Measurements from ENCODE around the gene TTLL8.

The TTLL8 gene

DNA sequence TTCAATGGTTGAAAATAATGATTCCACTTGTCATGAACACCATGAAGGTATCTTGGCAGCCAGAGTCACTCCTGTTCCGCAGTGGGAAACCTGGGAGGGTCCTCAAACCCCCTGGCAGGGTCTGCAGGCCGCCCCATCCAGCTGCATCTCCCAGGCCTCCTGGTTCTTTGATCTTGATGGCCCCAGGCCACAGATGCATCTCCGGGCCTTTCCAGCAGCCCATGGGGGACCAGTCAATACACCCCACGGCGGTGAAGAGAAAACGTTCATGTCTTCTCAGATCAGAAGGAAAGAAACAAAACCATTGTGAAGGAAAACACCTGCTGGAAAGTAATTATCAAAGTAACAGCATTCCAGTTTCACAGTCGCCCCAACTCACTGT lies 1.8 kb upstream of the TTLL8 start:
- Histone ChIP-seq H3K9me3 (ENCODE audit: control insufficient read depth in 1 of 2, low read length in 2 of 2) (no peaks in the 10 kb centered on the region), H3K27me3 (ENCODE audit: low read depth, low read length) (peaks cover 18% of the 10 kb centered on the region), H3K4me1 (ENCODE audit: control insufficient read depth in 1 of 2, insufficient read depth in 2 of 2, low read length in 2 of 2) (peaks cover 0 to 17% of the 10 kb centered on the region in 2 donors), H3K4me3 (ENCODE audit: low read depth in 1 of 2, low read length in 2 of 2) (no peak overlapping the region), H3K36me3 (ENCODE audit: control insufficient read depth in 1 of 2, insufficient read depth in 2 of 2, low read length in 2 of 2) (no peaks in the 10 kb centered on the region), H3K27ac (ENCODE audit: low read length) (no peak overlapping the region)

DNA sequence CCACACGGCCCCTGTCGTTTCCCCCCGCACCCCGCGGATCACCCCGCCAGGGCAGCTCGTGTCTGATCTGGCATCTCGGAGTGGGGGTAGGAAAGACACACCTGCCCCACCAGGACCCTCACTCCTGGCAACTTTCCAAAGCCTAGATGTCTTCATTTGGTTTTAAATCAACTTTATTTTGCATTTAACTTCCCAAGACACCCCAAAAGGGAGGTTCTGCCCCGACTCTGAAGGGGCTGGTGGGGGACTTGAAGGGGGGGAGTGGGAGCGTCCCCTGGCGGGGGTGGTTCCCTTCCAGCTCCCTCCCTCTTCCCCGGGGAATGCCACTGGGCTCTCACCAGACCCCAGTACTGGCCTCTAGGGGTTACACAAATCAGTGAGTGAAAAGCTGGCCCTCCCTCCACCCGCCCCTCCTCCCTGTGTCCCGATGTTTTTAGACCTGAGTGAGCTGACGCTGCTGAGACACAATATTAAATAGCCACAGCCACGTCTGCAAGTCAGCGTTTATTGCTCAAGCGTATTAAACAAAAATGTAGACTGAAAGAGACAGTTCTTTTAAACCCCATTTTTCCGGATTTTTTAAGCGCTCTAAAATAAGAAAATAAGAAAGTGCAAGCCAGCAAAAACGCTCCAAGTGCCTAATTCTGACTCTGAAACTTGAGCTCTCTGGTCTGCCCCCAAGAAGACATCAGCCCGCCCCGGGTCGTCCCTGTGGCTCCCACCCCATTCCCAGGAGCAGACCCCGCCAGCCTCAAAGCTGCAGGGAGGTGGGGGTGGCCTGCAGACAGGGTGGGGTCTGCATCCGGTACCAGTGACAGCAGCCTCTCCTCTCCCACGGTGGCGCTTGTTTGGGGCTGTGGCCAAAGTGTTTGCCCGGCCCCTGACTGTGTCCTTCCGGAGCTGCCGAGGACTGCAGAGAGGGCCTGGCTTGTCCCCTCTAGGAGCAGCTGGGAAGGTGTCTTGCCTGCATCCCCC lies 1.1 kb upstream of the TTLL8 start:
- Histone ChIP-seq H3K27ac (ENCODE audit: low read length) (no peak overlapping the region), H3K4me3 (ENCODE audit: low read depth in 1 of 2, low read length in 2 of 2) (peak overlapping the region in 1 of 2 donors; percentile 19)

DNA sequence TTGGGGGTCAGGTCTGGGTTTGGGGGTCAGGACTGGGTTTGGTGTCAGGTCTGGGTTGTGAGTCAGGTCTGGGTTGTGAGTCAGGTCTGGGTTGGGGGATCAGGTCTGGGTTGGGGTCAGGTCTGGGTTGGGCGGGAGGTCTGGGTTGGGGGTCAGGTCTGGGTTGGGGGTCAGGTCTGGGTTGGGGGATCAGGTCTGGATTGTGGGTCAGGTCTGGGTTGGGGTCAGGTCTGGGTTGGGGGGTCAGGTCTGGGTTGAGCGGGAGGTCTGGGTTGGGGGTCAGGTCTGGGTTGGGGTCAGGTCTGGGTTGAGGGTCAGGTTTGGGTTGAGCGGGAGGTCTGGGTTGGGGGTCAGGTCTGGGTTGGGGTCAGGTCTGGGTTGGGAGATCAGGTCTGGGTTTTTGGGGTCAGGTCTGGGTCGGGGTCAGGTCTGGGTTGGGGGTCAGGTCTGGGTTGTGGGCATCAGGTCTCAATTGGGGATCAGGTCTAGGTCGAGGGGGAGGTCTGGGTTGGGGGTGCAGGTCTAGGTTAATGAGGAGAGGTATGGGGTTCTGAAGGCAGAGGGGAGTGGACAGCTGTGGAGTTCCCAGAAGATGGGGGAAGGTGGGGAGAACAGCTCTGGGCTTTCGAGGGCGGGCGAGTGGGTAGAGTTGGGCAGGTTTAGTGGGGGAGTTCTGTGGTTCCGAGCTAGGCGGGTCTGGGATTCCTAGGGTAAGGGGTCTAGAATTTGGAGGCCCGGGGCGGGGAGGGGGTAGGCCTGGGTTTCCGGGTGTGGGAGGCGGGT lies 629 bp downstream of the TTLL8 start:
- Histone ChIP-seq H3K27ac (ENCODE audit: low read length) (no peak overlapping the region), H3K9me3 (ENCODE audit: control insufficient read depth in 1 of 2, low read length in 2 of 2) (peaks cover 0 to 10% of the 10 kb centered on the region in 2 donors), H3K27me3 (ENCODE audit: low read depth, low read length) (peaks cover 18% of the 10 kb centered on the region), H3K36me3 (ENCODE audit: control insufficient read depth in 1 of 2, insufficient read depth in 2 of 2, low read length in 2 of 2) (no peaks in the 10 kb centered on the region), H3K4me1 (ENCODE audit: control insufficient read depth in 1 of 2, insufficient read depth in 2 of 2, low read length in 2 of 2) (peaks cover 0 to 17% of the 10 kb centered on the region in 2 donors), H3K4me3 (ENCODE audit: low read depth in 1 of 2, low read length in 2 of 2) (no peak overlapping the region)

More for the DNA sequence above, 1.1 kb upstream of the TTLL8 start:
- Histone ChIP-seq H3K36me3 (ENCODE audit: control insufficient read depth in 1 of 2, insufficient read depth in 2 of 2, low read length in 2 of 2) (no peaks in the 10 kb centered on the region), H3K27me3 (ENCODE audit: low read depth, low read length) (peaks cover 18% of the 10 kb centered on the region), H3K4me1 (ENCODE audit: control insufficient read depth in 1 of 2, insufficient read depth in 2 of 2, low read length in 2 of 2) (peaks cover 0 to 17% of the 10 kb centered on the region in 2 donors), H3K9me3 (ENCODE audit: control insufficient read depth in 1 of 2, low read length in 2 of 2) (peaks cover 0 to 3% of the 10 kb centered on the region in 2 donors)

DNA sequence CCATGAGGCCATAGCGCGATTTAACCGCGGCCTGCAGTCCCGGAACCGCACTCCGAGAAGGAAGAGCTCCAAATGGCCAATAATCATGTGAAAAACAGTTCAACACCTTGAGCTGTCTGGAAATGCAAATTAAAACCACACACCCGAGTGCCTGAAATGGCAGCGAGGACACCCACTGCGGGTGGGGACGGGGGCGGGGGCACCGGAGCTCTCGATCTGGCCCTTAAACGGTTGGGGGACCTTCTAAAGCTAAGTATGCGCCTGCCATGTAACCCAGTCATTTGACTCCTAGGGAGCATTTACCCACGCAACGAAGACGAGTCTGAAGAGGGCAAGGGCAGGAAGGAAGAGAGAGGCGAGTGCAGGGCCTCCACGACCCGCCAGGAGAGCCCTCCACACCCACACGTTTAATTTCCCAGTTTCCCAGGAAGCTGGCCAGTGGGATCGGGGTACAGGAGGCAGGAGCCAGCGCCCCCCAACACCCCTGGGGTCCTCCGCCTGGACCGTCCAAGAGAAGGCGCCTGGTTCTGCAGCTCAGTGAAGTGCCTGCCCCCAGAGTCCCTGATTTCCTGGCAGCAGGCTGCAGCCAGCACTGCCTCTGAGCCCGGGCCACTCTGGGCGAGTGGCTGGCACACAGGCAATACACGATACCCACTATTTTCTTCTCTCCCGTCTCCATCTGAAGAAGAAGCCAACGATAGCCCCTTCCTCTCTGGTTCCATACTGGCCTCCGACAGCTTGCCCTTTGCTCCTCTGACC lies 1.7 kb downstream of the TTLL8 start:
- Histone ChIP-seq H3K27ac (ENCODE audit: low read length) (no peak overlapping the region), H3K4me3 (ENCODE audit: low read depth in 1 of 2, low read length in 2 of 2) (no peak overlapping the region), H3K36me3 (ENCODE audit: control insufficient read depth in 1 of 2, insufficient read depth in 2 of 2, low read length in 2 of 2) (no peaks in the 10 kb centered on the region), H3K4me1 (ENCODE audit: control insufficient read depth in 1 of 2, insufficient read depth in 2 of 2, low read length in 2 of 2) (peaks cover 0 to 17% of the 10 kb centered on the region in 2 donors), H3K9me3 (ENCODE audit: control insufficient read depth in 1 of 2, low read length in 2 of 2) (peaks cover 0 to 10% of the 10 kb centered on the region in 2 donors), H3K27me3 (ENCODE audit: low read depth, low read length) (peaks cover 18% of the 10 kb centered on the region)

DNA sequence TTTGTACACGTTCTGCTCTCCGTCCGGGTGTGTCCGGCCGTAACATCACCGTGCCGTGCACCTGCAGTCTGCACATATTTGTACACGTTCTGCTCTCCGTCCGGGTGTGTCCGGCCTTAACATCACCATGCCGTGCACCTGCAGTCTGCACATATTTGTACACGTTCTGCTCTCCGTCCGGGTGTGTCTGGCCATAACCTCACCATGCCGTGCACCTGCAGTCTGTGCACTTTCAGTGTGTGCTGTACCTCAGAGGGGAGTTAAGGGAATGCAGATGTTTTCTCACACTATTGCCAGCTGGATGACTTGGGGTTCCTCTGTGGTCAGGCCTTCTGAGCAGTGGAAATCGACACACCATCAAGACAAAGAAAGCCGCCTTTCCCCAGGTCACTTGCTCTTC lies 4.2 kb downstream of the TTLL8 start:
- H3K9me3 ChIP-seq (ENCODE audit: control insufficient read depth in 1 of 2, low read length in 2 of 2), result peaks cover 0 to 10% of the 10 kb centered on the region in 2 donors
- peaks cover 0 to 6% of the 10 kb centered on the region in 2 donors for H3K4me1 ChIP-seq (ENCODE audit: control insufficient read depth in 1 of 2, insufficient read depth in 2 of 2, low read length in 2 of 2)
- H3K4me3 ChIP-seq (ENCODE audit: low read depth in 1 of 2, low read length in 2 of 2), result no peak overlapping the region
- H3K36me3 ChIP-seq (ENCODE audit: control insufficient read depth in 1 of 2, insufficient read depth in 2 of 2, low read length in 2 of 2), result no peaks in the 10 kb centered on the region
- no peak overlapping the region for H3K27ac ChIP-seq (ENCODE audit: low read length)
- peaks cover 7% of the 10 kb centered on the region for H3K27me3 ChIP-seq (ENCODE audit: low read depth, low read length)

DNA sequence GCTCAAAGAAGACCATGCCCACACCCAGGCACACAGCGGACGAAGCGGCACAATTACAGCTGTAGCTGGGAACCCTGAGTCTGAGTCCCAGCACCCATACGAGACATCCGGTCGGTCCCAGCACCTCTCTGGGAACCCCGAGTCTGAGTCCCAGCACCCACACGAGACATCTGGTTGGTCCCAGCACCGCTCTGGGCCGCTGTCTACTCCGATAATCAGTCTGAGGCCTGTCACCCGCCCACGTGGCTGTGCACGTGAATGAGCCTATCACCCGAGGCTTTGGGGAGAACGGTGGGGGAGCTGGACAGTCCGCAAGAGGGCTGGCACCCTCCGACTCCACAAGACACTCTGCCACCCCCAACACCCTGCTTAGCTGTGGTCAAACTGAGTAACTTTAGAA lies 6.2 kb downstream of the TTLL8 start:
- H3K9me3 ChIP-seq (ENCODE audit: control insufficient read depth in 1 of 2, low read length in 2 of 2), result peaks cover 0 to 10% of the 10 kb centered on the region in 2 donors
- H3K4me3 ChIP-seq (ENCODE audit: low read depth in 1 of 2, low read length in 2 of 2), result no peak overlapping the region
- no peaks in the 10 kb centered on the region for H3K4me1 ChIP-seq (ENCODE audit: control insufficient read depth in 1 of 2, insufficient read depth in 2 of 2, low read length in 2 of 2)
- no peaks in the 10 kb centered on the region for H3K36me3 ChIP-seq (ENCODE audit: control insufficient read depth in 1 of 2, insufficient read depth in 2 of 2, low read length in 2 of 2)
- no peak overlapping the region for H3K27ac ChIP-seq (ENCODE audit: low read length)
- no peaks in the 10 kb centered on the region for H3K27me3 ChIP-seq (ENCODE audit: low read depth, low read length)

DNA sequence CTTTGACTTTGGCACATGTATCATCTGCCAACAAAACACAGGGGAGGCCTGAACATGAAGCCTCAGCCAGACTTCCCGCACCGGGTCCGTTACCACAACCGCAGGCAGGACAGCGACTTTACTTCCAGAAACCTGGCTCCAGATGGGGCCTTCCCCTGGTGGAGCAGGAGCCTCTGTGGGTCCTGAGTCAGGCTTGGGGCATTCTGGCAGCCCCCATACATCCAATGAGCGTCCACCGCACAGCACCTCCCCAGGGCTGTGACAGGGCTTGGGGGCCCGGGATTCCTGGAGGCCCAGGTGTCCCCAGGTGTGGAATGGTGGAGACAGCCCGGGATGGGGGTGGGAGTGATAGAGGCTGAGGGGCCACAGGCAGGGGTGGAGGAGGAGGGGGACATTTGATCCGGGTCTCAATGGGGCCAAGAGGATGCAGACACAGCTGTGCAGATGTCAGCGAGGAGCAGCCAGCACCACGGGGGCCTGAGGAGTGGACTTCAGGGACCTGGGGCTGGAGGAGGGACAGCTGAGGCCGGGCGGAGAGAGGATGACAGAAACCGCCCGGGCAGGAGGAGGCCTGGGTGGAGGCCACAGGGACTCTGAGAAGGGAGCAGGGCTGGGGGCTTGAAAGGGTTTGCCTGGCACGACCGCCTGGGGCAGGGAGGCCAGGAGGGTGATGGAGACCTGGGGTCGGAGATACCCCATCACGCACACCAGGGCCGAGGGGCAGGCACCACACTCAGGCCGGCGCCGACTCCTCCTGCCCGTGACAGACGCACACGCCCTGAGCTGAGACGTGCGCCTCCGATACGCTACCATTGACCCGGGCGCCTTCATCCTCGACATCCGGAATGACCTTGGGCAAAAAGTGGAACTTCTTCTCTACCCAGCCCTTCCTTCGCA lies 8.6 kb downstream of the TTLL8 start:
- Histone ChIP-seq H3K4me3 (ENCODE audit: low read depth in 1 of 2, low read length in 2 of 2) (no peak overlapping the region), H3K9me3 (ENCODE audit: control insufficient read depth in 1 of 2, low read length in 2 of 2) (peaks cover 0 to 10% of the 10 kb centered on the region in 2 donors), H3K36me3 (ENCODE audit: control insufficient read depth in 1 of 2, insufficient read depth in 2 of 2, low read length in 2 of 2) (no peaks in the 10 kb centered on the region), H3K27me3 (ENCODE audit: low read depth, low read length) (no peaks in the 10 kb centered on the region), H3K4me1 (ENCODE audit: control insufficient read depth in 1 of 2, insufficient read depth in 2 of 2, low read length in 2 of 2) (no peaks in the 10 kb centered on the region), H3K27ac (ENCODE audit: low read length) (no peak overlapping the region)

DNA sequence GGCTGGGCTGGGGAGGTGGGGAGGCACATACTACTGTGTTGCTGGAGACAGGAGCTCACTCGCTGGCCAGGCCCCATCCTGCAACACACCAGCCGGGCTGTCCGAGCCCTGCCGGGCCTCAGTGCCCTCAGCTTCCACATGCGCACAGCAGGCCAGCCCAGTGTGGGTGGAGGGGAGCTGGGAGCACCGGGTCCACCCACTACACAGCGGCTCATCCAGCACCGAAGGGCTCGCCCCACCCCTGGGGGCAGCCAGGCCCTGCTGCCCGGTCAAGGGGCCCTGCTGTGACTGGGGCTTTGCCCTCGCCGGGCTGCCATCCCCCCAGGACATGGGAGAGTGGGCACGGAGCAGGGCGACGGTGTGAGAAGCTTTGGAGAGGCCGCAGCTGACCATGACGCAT lies 9.3 kb downstream of the TTLL8 start:
- H3K27ac ChIP-seq (ENCODE audit: low read length), result no peak overlapping the region
- no peaks in the 10 kb centered on the region for H3K36me3 ChIP-seq (ENCODE audit: control insufficient read depth in 1 of 2, insufficient read depth in 2 of 2, low read length in 2 of 2)
- no peaks in the 10 kb centered on the region for H3K4me1 ChIP-seq (ENCODE audit: control insufficient read depth in 1 of 2, insufficient read depth in 2 of 2, low read length in 2 of 2)
- peaks cover 0 to 4% of the 10 kb centered on the region in 2 donors for H3K9me3 ChIP-seq (ENCODE audit: control insufficient read depth in 1 of 2, low read length in 2 of 2)
- no peak overlapping the region for H3K4me3 ChIP-seq (ENCODE audit: low read depth in 1 of 2, low read length in 2 of 2)
- no peaks in the 10 kb centered on the region for H3K27me3 ChIP-seq (ENCODE audit: low read depth, low read length)

DNA sequence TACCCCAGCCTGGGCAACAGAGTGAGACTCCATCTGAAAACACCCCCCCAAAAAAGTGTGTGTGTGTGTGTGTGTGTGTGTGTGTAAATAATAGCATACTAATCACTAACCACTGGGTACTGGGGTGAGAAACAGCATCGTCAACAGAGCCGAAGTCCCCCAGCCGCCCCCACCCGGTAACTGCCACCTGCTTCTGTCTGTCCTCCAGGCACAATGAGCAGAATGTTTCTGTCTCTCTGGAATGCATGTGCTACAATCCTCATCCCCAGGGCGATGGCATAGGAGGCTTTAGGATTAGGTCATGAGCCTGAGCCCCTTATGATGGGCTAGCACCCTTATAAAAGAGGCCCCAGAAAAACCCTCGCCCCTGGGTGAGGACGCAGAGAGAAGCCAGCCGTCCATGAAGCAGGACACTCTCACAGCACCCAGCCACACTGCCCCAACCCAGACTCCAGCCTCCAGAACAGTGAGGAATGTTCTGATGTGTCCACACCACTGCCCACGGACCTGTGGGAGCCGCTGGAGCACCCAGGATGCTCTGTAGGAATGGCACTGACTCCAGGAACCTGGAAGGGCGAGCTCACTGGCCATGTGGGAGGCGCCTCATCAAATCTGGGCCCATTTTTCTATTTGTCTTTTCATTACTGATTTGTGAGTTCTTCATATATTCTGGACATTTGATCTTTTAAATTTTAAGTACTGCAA lies 9.9 kb downstream of the TTLL8 start:
- no peaks in the 10 kb centered on the region for H3K4me1 ChIP-seq (ENCODE audit: control insufficient read depth in 1 of 2, insufficient read depth in 2 of 2, low read length in 2 of 2)
- H3K27me3 ChIP-seq (ENCODE audit: low read depth, low read length), result no peaks in the 10 kb centered on the region
- no peaks in the 10 kb centered on the region for H3K36me3 ChIP-seq (ENCODE audit: control insufficient read depth in 1 of 2, insufficient read depth in 2 of 2, low read length in 2 of 2)
- no peak overlapping the region for H3K4me3 ChIP-seq (ENCODE audit: low read depth in 1 of 2, low read length in 2 of 2)
- H3K27ac ChIP-seq (ENCODE audit: low read length), result no peak overlapping the region
- no peaks in the 10 kb centered on the region for H3K9me3 ChIP-seq (ENCODE audit: control insufficient read depth in 1 of 2, low read length in 2 of 2)

DNA sequence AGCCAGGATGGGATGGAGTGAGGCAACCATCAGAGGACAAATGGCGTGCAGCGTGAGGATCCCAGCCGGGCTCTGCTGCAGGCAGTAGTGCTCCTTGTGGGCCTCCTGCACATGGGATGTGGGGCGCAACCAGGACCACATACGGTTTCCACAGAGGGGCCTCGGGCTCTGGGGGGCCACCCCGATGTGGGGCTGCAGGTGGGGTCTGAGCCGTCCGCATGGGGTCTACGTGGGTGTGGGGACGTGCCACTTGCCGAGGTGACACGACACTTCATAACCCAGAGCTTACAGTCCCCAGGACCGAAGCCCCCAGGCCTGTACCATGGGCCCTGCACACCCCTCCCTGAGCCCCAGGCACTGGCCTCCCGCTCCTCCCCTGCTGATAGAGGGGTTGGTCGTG lies 10.8 kb downstream of the TTLL8 start:
- H3K4me1 ChIP-seq (ENCODE audit: control insufficient read depth in 1 of 2, insufficient read depth in 2 of 2, low read length in 2 of 2), result no peaks in the 10 kb centered on the region

More for the DNA sequence above, 10.8 kb downstream of the TTLL8 start:
- Histone ChIP-seq H3K27me3 (ENCODE audit: low read depth, low read length) (no peaks in the 10 kb centered on the region), H3K36me3 (ENCODE audit: control insufficient read depth in 1 of 2, insufficient read depth in 2 of 2, low read length in 2 of 2) (no peaks in the 10 kb centered on the region), H3K27ac (ENCODE audit: low read length) (no peak overlapping the region), H3K4me3 (ENCODE audit: low read depth in 1 of 2, low read length in 2 of 2) (no peak overlapping the region), H3K9me3 (ENCODE audit: control insufficient read depth in 1 of 2, low read length in 2 of 2) (no peaks in the 10 kb centered on the region)
